IMR-90 (cell line): ENCODE measurements around the gene ZNG1A. TPM values are rescaled to one million over a fixed set of nuclear protein-coding genes. Genes with fewer than 3 reads are reported as not detected.

Experiments used
- ATAC-seq: fragments of 200-7000 bp; cut with Tn5 transposase; 2 replicates; pipeline ENCODE4 v1.9.1; 2020; ENCODE audit warnings: low read depth, mild to moderate bottlenecking, moderate library complexity
- BruUV-seq: library from RNA; stranded (reverse); fragments of 400-500 nt; replicated peaks from 2 replicates; lab custom pipeline; 2021; lab: Mats Ljungman, UMichigan
- CTCF ChIA-PET: fragments of 300-600 bp; formaldehyde crosslinking; extraction: SDS; loops from one replicate; lab custom pipeline; 2021; ENCODE audit warnings: antibody characterized with exemption; lab: Yijun Ruan, JAX
- POLR2A ChIA-PET: fragments of 300-600 bp; sonication (Branson Sonifier 250); formaldehyde crosslinking; loops from one replicate; lab custom pipeline; 2022; ENCODE audit warnings: antibody characterized with exemption; ENCODE audit not compliant: unreplicated experiment; lab: Charles Lee
- DNase-seq: peaks from one replicate; pipeline ENCODE4 v3.0.0; 2013
- H2AFZ ChIP-seq: replicated peaks from 2 replicates; pipeline ENCODE3; 2013; ENCODE audit warnings: low read length, mild to moderate bottlenecking; ENCODE audit not compliant: poor library complexity
- H2AK5ac ChIP-seq: 2 replicates; pipeline ENCODE4 v1.6.1; 2013; ENCODE audit warnings: low read depth, low read length, inconsistent platforms
- H2AK9ac ChIP-seq: replicated peaks from 2 replicates; pipeline ENCODE3; 2013; ENCODE audit warnings: mild to moderate bottlenecking, low read depth, low read length, moderate library complexity; ENCODE audit not compliant: poor library complexity
- H2BK120ac ChIP-seq: 2 replicates; pipeline ENCODE4 v1.6.1; 2013; ENCODE audit warnings: low read depth, low read length, inconsistent platforms
- H2BK15ac ChIP-seq: 3 replicates; pipeline ENCODE4 v1.6.1; 2013; ENCODE audit warnings: low read depth, low read length, inconsistent platforms
- H2BK20ac ChIP-seq: 2 replicates; pipeline ENCODE4 v1.6.1; 2013; ENCODE audit warnings: low read depth, mild to moderate bottlenecking, inconsistent platforms, low read length, moderate library complexity
- H2BK5ac ChIP-seq: 2 replicates; pipeline ENCODE4 v1.6.1; 2013; ENCODE audit warnings: mild to moderate bottlenecking, low read depth, low read length, inconsistent platforms; ENCODE audit not compliant: poor library complexity, severe bottlenecking
- H3K14ac ChIP-seq: replicated peaks from 2 replicates; pipeline ENCODE4 v1.6.1; 2013; ENCODE audit warnings: low read depth, low read length, inconsistent platforms
- H3K18ac ChIP-seq: 2 replicates; pipeline ENCODE4 v1.6.1; 2013; ENCODE audit warnings: low read depth, low read length, control low read depth
- H3K23ac ChIP-seq: 2 replicates; pipeline ENCODE4 v1.6.1; 2013; ENCODE audit warnings: low read depth, low read length, inconsistent platforms
- H3K27ac ChIP-seq: 2 replicates; pipeline ENCODE4 v1.5.1; 2013; ENCODE audit warnings: mild to moderate bottlenecking, control low read depth, low read length; ENCODE audit not compliant: insufficient read depth
- H3K27me3 ChIP-seq: 2 replicates; pipeline ENCODE4 v1.6.1; 2013; ENCODE audit warnings: low read length; ENCODE audit not compliant: control insufficient read depth, insufficient read depth
- H3K36me3 ChIP-seq: 2 replicates; pipeline ENCODE4 v1.6.1; 2013; ENCODE audit warnings: low read length, mixed read lengths; ENCODE audit not compliant: control insufficient read depth, insufficient read depth
- H3K4ac ChIP-seq: 2 replicates; pipeline ENCODE4 v1.6.1; 2013; ENCODE audit warnings: low read depth, low read length, inconsistent platforms
- H3K4me1 ChIP-seq: 2 replicates; pipeline ENCODE4 v1.6.1; 2013; ENCODE audit warnings: low read length, mixed read lengths; ENCODE audit not compliant: control insufficient read depth, insufficient read depth
- H3K4me2 ChIP-seq: 2 replicates; pipeline ENCODE4 v1.6.1; 2013; ENCODE audit warnings: low read depth, mild to moderate bottlenecking, control low read depth, low read length, moderate library complexity
- H3K4me3 ChIP-seq: 2 replicates; pipeline ENCODE4 v1.5.1; 2013; ENCODE audit warnings: low read depth, mild to moderate bottlenecking, control low read depth, low read length, moderate library complexity; ENCODE audit not compliant: insufficient read depth
- H3K56ac ChIP-seq: 2 replicates; pipeline ENCODE4 v1.6.1; 2013; ENCODE audit warnings: low read length, inconsistent platforms; ENCODE audit not compliant: insufficient read depth; ENCODE audit errors: extremely low read depth
- H3K79me1 ChIP-seq, 2 experiments: 2 replicates each; pipeline ENCODE4 v1.6.1; 2013; ENCODE audit warnings: low read length in 2 of 2, inconsistent platforms in 1 of 2, low read depth in 1 of 2
- H3K9ac ChIP-seq: 2 replicates; pipeline ENCODE4 v1.6.1; 2013; ENCODE audit warnings: low read depth, low read length, control low read depth
- H3K9me1 ChIP-seq: 2 replicates; pipeline ENCODE4 v1.6.1; 2013; ENCODE audit warnings: low read length, inconsistent platforms; ENCODE audit not compliant: insufficient read depth
- H3K9me3 ChIP-seq: 2 replicates; pipeline ENCODE4 v1.6.1; 2013; ENCODE audit warnings: low read length; ENCODE audit not compliant: control insufficient read depth, insufficient read depth
- H4K20me1 ChIP-seq: 2 replicates; pipeline ENCODE4 v1.6.1; 2013; ENCODE audit warnings: low read length, inconsistent platforms; ENCODE audit not compliant: insufficient read depth
- H4K5ac ChIP-seq: 2 replicates; pipeline ENCODE4 v1.6.1; 2013; ENCODE audit warnings: mild to moderate bottlenecking, low read depth, low read length, control low read depth
- H4K8ac ChIP-seq, 2 experiments: 2 replicates each; pipeline ENCODE4 v1.6.1; 2013; ENCODE audit warnings: low read depth in 2 of 2, low read length in 2 of 2, control low read depth in 1 of 2, inconsistent platforms in 1 of 2
- H4K91ac ChIP-seq: 2 replicates; pipeline ENCODE4 v1.6.1; 2013; ENCODE audit warnings: low read depth, low read length, inconsistent platforms; ENCODE audit not compliant: insufficient read depth
- CEBPB ChIP-seq: IDR thresholded peaks from 2 replicates; pipeline ENCODE4 v1.6.1; 2012; ENCODE audit warnings: low read depth, low read length, improper control_type of control experiment
- CHD1 ChIP-seq: IDR thresholded peaks from 2 replicates; pipeline ENCODE4 v1.6.1; 2012; ENCODE audit warnings: low read depth, low read length, improper control_type of control experiment
- ELK1 ChIP-seq: fragments of 150-350 bp; IDR thresholded peaks from 2 replicates; pipeline ENCODE4 v1.6.1; 2016; ENCODE audit warnings: low read depth, mild to moderate bottlenecking, low read length, moderate library complexity, borderline replicate concordance
- FOS ChIP-seq: fragments of 150-350 bp; IDR thresholded peaks from 2 replicates; pipeline ENCODE4 v1.6.1; 2016; ENCODE audit warnings: low read depth, low read length
- MXI1 ChIP-seq: IDR thresholded peaks from 2 replicates; pipeline ENCODE4 v1.6.1; 2012; ENCODE audit warnings: low read depth, mild to moderate bottlenecking, low read length, moderate library complexity, borderline replicate concordance
- NFE2L2 ChIP-seq: fragments of 150-350 bp; IDR thresholded peaks from 2 replicates; pipeline ENCODE4 v1.6.1; 2016; ENCODE audit warnings: low read depth, mild to moderate bottlenecking, low read length
- POLR2A ChIP-seq: IDR thresholded peaks from 2 replicates; pipeline ENCODE4 v1.6.1; 2012; ENCODE audit warnings: mild to moderate bottlenecking, low read depth, low read length
- RAD21 ChIP-seq: IDR thresholded peaks from 2 replicates; pipeline ENCODE4 v1.6.1; 2012; ENCODE audit warnings: low read length, improper control_type of control experiment
- RCOR1 ChIP-seq: IDR thresholded peaks from 2 replicates; pipeline ENCODE4 v1.6.1; 2012; ENCODE audit warnings: mild to moderate bottlenecking, low read length, improper control_type of control experiment; ENCODE audit not compliant: insufficient replicate concordance
- RFX5 ChIP-seq: IDR thresholded peaks from 2 replicates; pipeline ENCODE4 v1.8.0; 2012; ENCODE audit warnings: low read depth, mild to moderate bottlenecking, low read length, moderate library complexity
- SMC3 ChIP-seq: fragments of 150-350 bp; IDR thresholded peaks from 2 replicates; pipeline ENCODE4 v1.6.1; 2016; ENCODE audit warnings: low read depth, mild to moderate bottlenecking, antibody characterized with exemption, low read length, moderate library complexity
- USF2 ChIP-seq: fragments of 150-350 bp; IDR thresholded peaks from 2 replicates; pipeline ENCODE4 v1.6.1; 2017; ENCODE audit warnings: mild to moderate bottlenecking, antibody characterized with exemption, low read length, low read depth
- WGBS, 2 experiments: methylation state at CpG; one replicate each; pipeline versions ENCODE4 v1.1.5 to v1.1.7; 2013; ENCODE audit warnings: missing lambda C conversion rate in 2 of 2; ENCODE audit not compliant: insufficient read length in 1 of 2; ENCODE audit errors: extremely low coverage in 2 of 2; 5-methylcytosine and 5-hydroxymethylcytosine counted together
- dilution Hi-C: fragments of 300-500 bp; cut with HindIII; formaldehyde crosslinking; loops from one replicate; pipeline ENCODE4 v1.14.3; 2018; ENCODE audit warnings: low sequenced_read_pairs; ENCODE audit not compliant: unreplicated experiment
- in situ Hi-C: fragments of 300-500 bp; cut with MboI; formaldehyde crosslinking; loops from 3 replicates; pipeline ENCODE4 v1.14.3; 2019; ENCODE audit warnings: low sequenced_read_pairs, inconsistent platforms, mixed read lengths
- intact Hi-C: fragments of 100-400 bp; cut with micrococcal nuclease; formaldehyde crosslinking; loops from 2 replicates; pipeline ENCODE4 v1.10.0; 2022
- polyA plus RNA-seq, 3 experiments: library from polyadenylated mRNA; depleted of rRNA; stranded (reverse); fragments of >200 nt; gene quantifications; 2 replicates each; pipeline ENCODE4 v1.2.3, GENCODE V29; 2012; ENCODE audit warnings: low replicate concordance in 1 of 3
- total RNA-seq: library from RNA; depleted of rRNA; stranded (reverse); fragments of >200 nt; gene quantifications from 2 replicates; pipeline ENCODE4 v1.2.3, GENCODE V29; 2012

The ZNG1A gene
- total and polyA plus RNA-seq, 2 of the 4 experiments (the other 2 are of a cell fraction) = 12.2 to 12.4 TPM

GRCh38 chr9:221989-222776 is 43.3 kb upstream of the ZNG1A start:
- no peaks in the 10 kb centered on the region for H3K9me1 ChIP-seq
- DNase-seq = no peak
- H4K8ac ChIP-seq = no peak overlapping the region
- no peak overlapping the region for H2AK9ac ChIP-seq
- no TSS peak for BruUV-seq
- intact Hi-C loops = no loop called here
- no peak overlapping the region for H2BK5ac ChIP-seq
- H3K9ac ChIP-seq = no peak overlapping the region
- no CpG with 5 or more reads among the region's 6 CpGs for WGBS, 2 experiments
- no peak overlapping the region for H2AK5ac ChIP-seq
- H4K91ac ChIP-seq = no peak overlapping the region
- ChIA-PET CTCF (no interaction called here), POLR2A (no interaction called here)
- no peak overlapping the region for H3K4me2 ChIP-seq
- H3K79me1 ChIP-seq = no peaks in the 10 kb centered on the region
- H4K20me1 ChIP-seq = no peaks in the 10 kb centered on the region
- no peaks in the 10 kb centered on the region for H3K4me1 ChIP-seq
- no peaks in the 10 kb centered on the region for H3K36me3 ChIP-seq
- no peak overlapping the region for H3K56ac ChIP-seq
- no peak overlapping the region for H3K23ac ChIP-seq
- no peaks in the 10 kb centered on the region for H3K9me3 ChIP-seq
- H3K27me3 ChIP-seq = peaks cover under 1% of the 10 kb centered on the region
- no peak overlapping the region for H2BK15ac ChIP-seq
- H3K14ac ChIP-seq = no peak overlapping the region
- no peak for ATAC-seq
- H2BK20ac ChIP-seq = no peak overlapping the region
- no peak overlapping the region for H2BK120ac ChIP-seq
- dilution Hi-C loops = no loop called here
- H4K5ac ChIP-seq = no peak overlapping the region
- no peak overlapping the region for H3K4me3 ChIP-seq
- H3K18ac ChIP-seq = no peak overlapping the region
- no peak for TF ChIP-seq FOS
- no peak for TF ChIP-seq ELK1
- TF ChIP-seq USF2 = no peak
- TF ChIP-seq SMC3 = no peak
- no peak for TF ChIP-seq NFE2L2
- no peak for TF ChIP-seq RAD21
- no peak for TF ChIP-seq CEBPB
- no peak for TF ChIP-seq CHD1
- TF ChIP-seq RFX5 = no peak
- TF ChIP-seq RCOR1 = no peak
- TF ChIP-seq MXI1 = no peak
- TF ChIP-seq POLR2A = no peak
- H2AFZ ChIP-seq = no peak overlapping the region
- no peak overlapping the region for H3K4ac ChIP-seq
- no peak overlapping the region for H3K27ac ChIP-seq
- in situ Hi-C loops = no loop called here
